VCaP (cell line): ENCODE data around the gene BCL2L1.

ENCODE experiments used
- H3K27ac ChIP-seq: fragments of 450-650 bp; 2 replicates; pipeline ENCODE4 v1.5.1; 2017
- TF ChIP-seq, protein P1 (sequence below): fragments of 450-650 bp; conservative IDR thresholded peaks from 2 replicates; pipeline ENCODE4 v1.5.1; 2017; ENCODE audit warnings: mild to moderate bottlenecking, moderate library complexity

Gene BCL2L1

DNA sequence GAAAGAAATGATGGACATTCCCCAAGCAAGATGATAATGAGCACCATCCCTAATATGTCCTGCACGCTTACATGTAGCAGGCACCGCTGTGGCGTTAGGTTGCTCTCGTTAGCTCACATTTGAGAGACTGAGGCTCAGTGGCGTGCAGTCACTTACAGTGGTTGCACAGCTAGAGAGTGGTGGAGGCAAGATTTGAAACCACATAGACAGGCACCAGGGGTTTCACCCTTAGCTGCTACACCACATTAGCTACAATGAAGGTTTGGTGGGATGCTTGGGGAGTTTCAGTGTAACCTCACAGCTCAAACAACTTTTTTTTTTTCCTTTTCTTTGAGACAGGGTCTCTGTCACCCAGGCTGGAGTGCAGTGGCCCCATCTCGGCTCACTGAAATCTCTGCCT is 81.3 kb downstream of the BCL2L1 start:
- TF ChIP-seq, protein P1, sequence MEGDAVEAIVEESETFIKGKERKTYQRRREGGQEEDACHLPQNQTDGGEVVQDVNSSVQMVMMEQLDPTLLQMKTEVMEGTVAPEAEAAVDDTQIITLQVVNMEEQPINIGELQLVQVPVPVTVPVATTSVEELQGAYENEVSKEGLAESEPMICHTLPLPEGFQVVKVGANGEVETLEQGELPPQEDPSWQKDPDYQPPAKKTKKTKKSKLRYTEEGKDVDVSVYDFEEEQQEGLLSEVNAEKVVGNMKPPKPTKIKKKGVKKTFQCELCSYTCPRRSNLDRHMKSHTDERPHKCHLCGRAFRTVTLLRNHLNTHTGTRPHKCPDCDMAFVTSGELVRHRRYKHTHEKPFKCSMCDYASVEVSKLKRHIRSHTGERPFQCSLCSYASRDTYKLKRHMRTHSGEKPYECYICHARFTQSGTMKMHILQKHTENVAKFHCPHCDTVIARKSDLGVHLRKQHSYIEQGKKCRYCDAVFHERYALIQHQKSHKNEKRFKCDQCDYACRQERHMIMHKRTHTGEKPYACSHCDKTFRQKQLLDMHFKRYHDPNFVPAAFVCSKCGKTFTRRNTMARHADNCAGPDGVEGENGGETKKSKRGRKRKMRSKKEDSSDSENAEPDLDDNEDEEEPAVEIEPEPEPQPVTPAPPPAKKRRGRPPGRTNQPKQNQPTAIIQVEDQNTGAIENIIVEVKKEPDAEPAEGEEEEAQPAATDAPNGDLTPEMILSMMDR, result no peak
- H3K27ac ChIP-seq, result no peak overlapping the region

DNA sequence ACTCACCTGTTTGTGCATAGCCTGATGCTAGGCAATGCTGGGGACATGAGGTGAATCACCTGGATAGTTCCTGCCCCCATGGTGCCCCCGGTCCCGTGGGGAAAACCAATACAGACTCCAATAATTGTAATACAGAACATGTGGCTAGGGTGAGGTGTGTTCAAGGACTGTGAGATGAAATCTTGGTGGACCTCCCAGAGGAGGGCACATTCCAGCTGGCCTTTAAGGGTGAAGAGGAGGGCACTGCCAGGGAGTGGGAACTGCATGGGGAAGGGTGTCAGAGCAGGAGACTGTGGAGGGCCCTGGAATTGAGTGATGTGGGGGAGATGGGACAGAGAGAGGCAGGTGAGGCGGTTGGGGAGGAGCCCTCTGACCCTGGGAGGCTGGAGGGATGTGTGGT is 82.4 kb downstream of the BCL2L1 start:
- no peak overlapping the region for H3K27ac ChIP-seq
- TF ChIP-seq, protein P1, result no peak

DNA sequence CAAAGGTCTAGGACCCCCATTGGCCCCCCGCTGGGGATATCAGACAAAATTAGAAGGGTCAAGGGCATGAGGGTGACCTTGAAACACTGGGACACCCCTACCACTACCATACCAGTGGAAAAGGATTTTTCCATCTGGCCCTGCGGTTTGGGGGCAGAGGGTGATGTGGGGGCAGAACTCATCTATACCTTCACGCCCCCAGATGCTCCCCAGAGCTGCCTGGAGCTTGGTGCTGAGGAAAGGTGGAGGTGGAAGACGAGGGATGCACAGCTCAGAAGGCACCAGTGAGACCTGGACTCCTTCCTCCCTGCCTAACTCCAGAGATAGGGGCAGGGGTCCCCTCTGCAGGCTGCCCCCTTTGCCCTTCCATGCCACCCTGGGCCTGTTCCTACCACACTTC is 83.9 kb downstream of the BCL2L1 start:
- no peak overlapping the region for H3K27ac ChIP-seq
- TF ChIP-seq, protein P1, result no peak

DNA sequence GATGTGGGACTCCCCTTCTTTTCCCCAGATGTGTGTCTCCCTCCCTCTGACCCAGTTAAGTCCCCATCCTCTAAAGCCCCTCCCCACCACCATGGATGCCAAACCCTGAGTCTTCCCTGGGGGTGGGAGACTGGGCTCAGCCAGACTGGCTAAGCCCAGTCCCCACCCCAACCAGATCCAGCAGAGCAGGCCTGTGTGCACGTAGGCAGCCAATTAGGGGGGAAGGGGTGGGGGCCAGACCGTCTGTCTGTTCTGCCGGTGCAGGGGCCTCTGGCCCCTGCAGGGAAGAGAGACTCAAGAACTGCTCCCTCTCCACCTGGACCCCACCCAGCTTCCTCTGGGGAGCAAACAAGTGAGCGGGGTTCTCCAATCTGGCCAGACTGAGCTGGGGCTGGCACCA is 84.4 kb downstream of the BCL2L1 start:
- TF ChIP-seq, protein P1, result no peak
- H3K27ac ChIP-seq, result no peak overlapping the region

DNA sequence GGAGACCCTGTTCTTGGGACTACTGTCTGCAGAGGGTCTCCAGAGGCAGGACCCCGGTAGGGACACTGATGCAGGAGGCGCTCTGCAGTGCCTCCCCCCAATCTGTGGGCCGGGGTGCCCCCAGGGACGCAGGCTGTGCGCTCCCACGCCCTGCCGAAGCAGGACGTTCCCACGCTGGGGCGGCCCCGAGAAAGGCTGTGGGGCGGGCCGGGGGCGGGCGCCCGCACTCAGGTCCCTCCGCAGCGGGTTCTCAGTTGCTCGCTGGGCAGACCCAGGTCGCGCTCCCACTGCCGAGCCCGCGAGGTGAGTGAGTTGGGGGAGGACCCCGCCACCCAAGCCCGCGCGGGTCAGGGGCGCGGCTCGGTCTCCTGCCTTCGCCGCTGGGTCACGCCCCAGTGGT is 85.0 kb downstream of the BCL2L1 start, which contains the start of gene COX4I2:
Gene COX4I2 (plus strand): TSS at position 253 of the 400 bp plus-strand sequence. CDS start 1,106 bp downstream, outside the sequence.
- H3K27ac ChIP-seq, result no peak within 1 kb of the TSS
- TF ChIP-seq, protein P1, result no peak

DNA sequence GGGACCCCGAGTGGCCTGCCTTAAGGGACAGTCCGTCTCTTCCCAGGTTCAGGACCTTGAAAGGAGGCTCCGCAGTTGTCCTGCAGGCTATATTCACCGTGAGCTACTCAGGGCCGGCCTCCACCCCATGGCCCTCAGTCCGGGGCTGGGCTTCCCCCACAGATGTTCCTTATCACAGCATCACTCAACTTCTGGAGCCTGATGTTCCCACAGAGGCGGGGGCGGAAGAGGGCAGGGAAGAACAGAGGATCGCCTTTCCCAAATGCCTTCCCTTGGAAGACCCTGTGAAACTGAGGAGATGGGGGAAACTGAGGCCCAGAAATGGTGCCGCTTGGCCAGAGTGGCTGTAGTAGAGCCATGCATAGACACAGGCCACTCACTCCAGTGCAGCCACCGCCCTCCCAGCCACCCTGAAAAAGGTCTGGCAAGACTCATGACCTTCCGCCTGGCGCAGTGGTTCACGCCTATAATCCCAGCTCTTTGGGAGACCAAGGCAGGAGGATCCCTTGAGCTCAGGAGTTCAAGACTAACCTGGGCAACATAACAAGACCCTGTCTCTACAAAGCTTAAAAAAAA is 89.2 kb downstream of the BCL2L1 start:
- TF ChIP-seq, protein P1, result no peak
- no peak overlapping the region for H3K27ac ChIP-seq

DNA sequence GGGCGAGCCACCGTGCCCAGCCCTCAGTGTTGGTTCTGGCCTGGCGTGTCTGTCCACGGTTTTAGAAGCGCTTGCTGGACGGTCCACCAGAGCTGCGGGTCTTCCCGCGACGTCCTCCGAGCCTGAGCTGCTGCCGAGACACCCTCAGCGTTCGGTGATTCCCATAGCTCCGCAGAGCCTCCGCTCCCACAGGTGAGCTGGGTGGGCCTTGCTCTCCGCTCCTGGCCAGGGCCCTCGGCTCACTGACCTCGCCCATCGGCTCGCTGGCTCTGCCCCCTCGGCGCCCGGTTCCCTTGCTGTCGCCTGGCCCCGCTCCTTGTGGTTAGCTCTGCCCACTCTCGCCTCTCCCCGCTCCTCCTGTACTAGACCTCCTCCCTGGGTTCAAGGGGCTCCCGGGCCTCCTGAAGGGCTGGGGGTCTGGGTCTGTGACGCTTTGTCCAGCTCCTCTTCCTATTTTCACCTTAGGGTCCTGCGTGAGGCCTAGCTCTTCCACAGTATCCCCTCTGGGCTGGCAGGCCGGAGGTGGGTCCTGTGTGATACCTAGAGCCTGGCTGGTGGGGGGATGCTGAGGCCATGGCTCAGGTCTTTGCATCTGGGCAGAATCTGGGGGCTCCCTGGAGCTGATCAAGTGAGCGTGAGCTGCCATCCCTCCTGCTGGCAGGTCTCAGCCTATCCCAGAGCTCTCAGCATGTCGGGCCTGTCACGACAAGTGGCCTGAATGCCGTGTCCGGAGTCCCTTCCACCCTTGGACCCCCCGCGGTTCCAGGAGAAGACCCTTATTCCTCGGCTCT is 89.9 kb downstream of the BCL2L1 start:
- H3K27ac ChIP-seq, result no peak overlapping the region
- TF ChIP-seq, protein P1, result no peak
